SK-N-MC (cell line): Measurements from ENCODE around the gene ARPC1A.

Source experiments
- EZH2 ChIP-seq: fragments of 200-600 bp; sonication (generic); IDR thresholded peaks from one replicate; pipeline ENCODE4 v1.6.1; 2017; ENCODE audit warnings: antibody characterized with exemption
- FOXP2 ChIP-seq: optimal IDR thresholded peaks from 2 replicates; pipeline ENCODE3; 2011; ENCODE audit warnings: mild to moderate bottlenecking, moderate library complexity; ENCODE audit not compliant: insufficient read depth; ENCODE audit errors: extremely low read length, control extremely low read depth
- POLR2AphosphoS5 ChIP-seq: IDR thresholded peaks from 2 replicates; pipeline ENCODE4 v1.6.1; 2012; ENCODE audit warnings: mild to moderate bottlenecking, low read depth, low read length, borderline replicate concordance

GRCh38 chr7:99380032-99380822 lies 54.5 kb downstream of the ARPC1A start:
- TF ChIP-seq EZH2 (no peak), POLR2AphosphoS5 (no peak), FOXP2 (no peak)
